Astrocyte of the spinal cord (primary cell): ENCODE data around the gene ZNF618.

ENCODE experiments used
- DNase-seq: peaks from one replicate; pipeline ENCODE4 v3.0.0; 2011; ENCODE audit warnings: low read depth, low spot score
- H3K4me3 ChIP-seq: 2 replicates; pipeline ENCODE4 v1.5.1; 2011; ENCODE audit warnings: low read depth, mild to moderate bottlenecking, low read length, moderate library complexity
- CTCF ChIP-seq: IDR thresholded peaks from 2 replicates; pipeline ENCODE4 v1.5.1; 2012; ENCODE audit warnings: low read depth, mild to moderate bottlenecking, low read length, inconsistent platforms
- in situ Hi-C: cut with HindIII; loops from 2 replicates; pipeline ENCODE4 v1.10.0; 2017; ENCODE audit warnings: low sequenced_read_pairs

The ZNF618 gene

GRCh38 chr9:114006155-114006550 lies 130.0 kb downstream of the ZNF618 start:
- no peak for DNase-seq
- in situ Hi-C loops: no loop called here
- no peak for TF ChIP-seq CTCF
- H3K4me3 ChIP-seq: no peak overlapping the region

- TF ChIP-seq CTCF: no peak
- no peak overlapping the region for H3K4me3 ChIP-seq
- DNase-seq: no peak
- in situ Hi-C loops: no loop called here
Measured at GRCh38 chr9:114006931-114007691, 131.0 kb downstream of the ZNF618 start.

- TF ChIP-seq CTCF: no peak
- DNase-seq: no peak
- in situ Hi-C loops: no loop called here
- H3K4me3 ChIP-seq: no peak overlapping the region
Measured at GRCh38 chr9:114007991-114008666, 132.0 kb downstream of the ZNF618 start.

- in situ Hi-C loops: no loop called here
- DNase-seq: no peak
- H3K4me3 ChIP-seq: no peak overlapping the region
- TF ChIP-seq CTCF: no peak
Measured at GRCh38 chr9:114008667-114009410, 132.7 kb downstream of the ZNF618 start.

- no peak overlapping the region for H3K4me3 ChIP-seq
- no peak for DNase-seq
- in situ Hi-C loops: no loop called here
- TF ChIP-seq CTCF: no peak
Measured at GRCh38 chr9:114011313-114011712, 135.2 kb downstream of the ZNF618 start.

GRCh38 chr9:114012126-114012525 lies 136.0 kb downstream of the ZNF618 start:
- no peak for TF ChIP-seq CTCF

More at GRCh38 chr9:114012126-114012525, 136.0 kb downstream of the ZNF618 start:
- in situ Hi-C loops: no loop called here
- no peak overlapping the region for H3K4me3 ChIP-seq
- DNase-seq: no peak
